ENCODE results near the gene MMP15. TPM values are rescaled to one million over a fixed set of nuclear protein-coding genes. Genes with fewer than 3 reads are reported as not detected.

MMP15 gene
- polyA plus RNA-seq, 1 donor (not counting 4 experiments of a cell fraction or from before 2014, with no cell fraction given): 3.7 TPM

DNA sequence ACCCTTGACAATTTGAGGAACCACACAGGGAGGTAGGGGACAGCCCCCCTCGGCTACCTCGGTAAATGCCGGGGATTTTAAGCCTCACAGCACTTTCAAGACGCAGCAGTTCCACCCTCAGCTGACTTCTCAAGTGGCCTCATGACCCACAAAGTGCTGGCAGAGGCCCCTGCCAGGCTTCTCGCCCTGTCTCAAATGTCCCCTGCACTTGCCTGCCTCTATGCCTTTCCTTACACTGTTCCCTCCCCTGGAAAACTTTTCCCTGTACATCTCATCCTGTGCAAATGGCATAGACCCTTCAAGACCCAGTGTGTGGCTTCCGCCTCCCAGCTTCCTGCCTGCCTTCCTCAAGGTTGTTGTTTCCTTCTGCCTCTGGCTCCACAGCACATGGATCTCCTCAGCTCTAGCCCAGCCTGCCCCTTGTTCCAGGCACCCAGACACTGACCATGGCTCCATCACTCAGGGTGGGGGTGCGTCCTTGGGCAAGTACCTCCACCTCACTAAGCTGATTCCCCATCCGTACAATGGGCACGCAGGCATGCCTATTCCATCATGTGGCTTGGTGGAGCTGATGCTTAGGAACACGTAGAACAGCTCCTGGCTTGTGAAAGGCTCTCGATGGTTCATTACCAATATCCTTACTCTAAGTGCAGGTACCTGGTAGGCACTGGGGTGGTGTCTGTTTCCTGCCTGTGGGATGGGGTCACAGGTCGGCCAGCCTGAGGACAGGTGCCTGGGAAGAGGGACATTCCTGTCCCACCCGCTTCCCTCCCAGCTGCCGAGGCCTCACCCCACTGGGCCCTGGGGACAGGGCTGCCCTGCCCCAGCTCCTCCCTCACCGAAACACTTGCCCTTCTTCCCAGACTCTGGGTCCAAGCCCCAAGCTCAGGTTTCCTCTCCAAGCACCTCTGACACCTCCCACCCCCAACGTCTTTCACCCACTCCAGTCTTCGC lies 24.0 kb downstream of the MMP15 start:
- no peak overlapping the region for H3K27ac ChIP-seq (ENCODE audit: control insufficient read depth, insufficient read depth, low read length)
- H4K20me1 ChIP-seq (ENCODE audit: control insufficient read depth, extremely low read depth, insufficient read depth, low read length): no peaks in the 10 kb centered on the region
- dilution Hi-C loops (cut with MboI; ENCODE audit: extremely low pct_ligation_motif_present, low sequenced_read_pairs): no loop called here
- FAIRE-seq: no peak
- no peak overlapping the region for H3K4me3 ChIP-seq (ENCODE audit: control insufficient read depth in 2 of 3, extremely low read depth in 1 of 3, insufficient read depth in 2 of 3, low read depth in 1 of 3, low read length in 3 of 3)
- no peak for DNase-seq (ENCODE audit: low read depth, low spot score)
- no peaks in the 10 kb centered on the region for H3K27me3 ChIP-seq (ENCODE audit: control insufficient read depth, extremely low read depth, insufficient read depth, low read length)
- H3K9ac ChIP-seq (ENCODE audit: control insufficient read depth, extremely low read depth, insufficient read depth, low read length): no peak overlapping the region
- H3K9me1 ChIP-seq (ENCODE audit: control insufficient read depth, extremely low read depth, insufficient read depth, low read length): no peaks in the 10 kb centered on the region
- no peak overlapping the region for H2AFZ ChIP-seq (ENCODE audit: control insufficient read depth, low read length)
- no peaks in the 10 kb centered on the region for H3K9me3 ChIP-seq (ENCODE audit: control insufficient read depth, low read depth, low read length)
- H3K4me2 ChIP-seq (ENCODE audit: control insufficient read depth, extremely low read depth, insufficient read depth, low read depth, low read length): no peak overlapping the region
- no peaks in the 10 kb centered on the region for H3K79me2 ChIP-seq (ENCODE audit: control insufficient read depth, insufficient read depth, low read length)
- peaks cover 0 to 1% of the 10 kb centered on the region in 2 experiments for H3K36me3 ChIP-seq (ENCODE audit: control insufficient read depth in 2 of 2, extremely low read depth in 1 of 2, insufficient read depth in 2 of 2, low read length in 2 of 2)
- TF ChIP-seq, protein P1, sequence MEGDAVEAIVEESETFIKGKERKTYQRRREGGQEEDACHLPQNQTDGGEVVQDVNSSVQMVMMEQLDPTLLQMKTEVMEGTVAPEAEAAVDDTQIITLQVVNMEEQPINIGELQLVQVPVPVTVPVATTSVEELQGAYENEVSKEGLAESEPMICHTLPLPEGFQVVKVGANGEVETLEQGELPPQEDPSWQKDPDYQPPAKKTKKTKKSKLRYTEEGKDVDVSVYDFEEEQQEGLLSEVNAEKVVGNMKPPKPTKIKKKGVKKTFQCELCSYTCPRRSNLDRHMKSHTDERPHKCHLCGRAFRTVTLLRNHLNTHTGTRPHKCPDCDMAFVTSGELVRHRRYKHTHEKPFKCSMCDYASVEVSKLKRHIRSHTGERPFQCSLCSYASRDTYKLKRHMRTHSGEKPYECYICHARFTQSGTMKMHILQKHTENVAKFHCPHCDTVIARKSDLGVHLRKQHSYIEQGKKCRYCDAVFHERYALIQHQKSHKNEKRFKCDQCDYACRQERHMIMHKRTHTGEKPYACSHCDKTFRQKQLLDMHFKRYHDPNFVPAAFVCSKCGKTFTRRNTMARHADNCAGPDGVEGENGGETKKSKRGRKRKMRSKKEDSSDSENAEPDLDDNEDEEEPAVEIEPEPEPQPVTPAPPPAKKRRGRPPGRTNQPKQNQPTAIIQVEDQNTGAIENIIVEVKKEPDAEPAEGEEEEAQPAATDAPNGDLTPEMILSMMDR (optimal IDR thresholded peaks at IDR 0.05 in 1 of 3, IDR thresholded peaks at IDR 0.05 in 1 of 3, conservative IDR thresholded peaks at IDR 0.05 in 1 of 3; ENCODE audit: extremely low read depth in 1 of 3, insufficient read depth in 2 of 3, low read length in 3 of 3): no peak
- TF ChIP-seq EZH2 (IDR thresholded peaks at IDR 0.05; ENCODE audit: low read length): no peak
- H3K4me1 ChIP-seq (ENCODE audit: control insufficient read depth, extremely low read depth, insufficient read depth, low read length): no peaks in the 10 kb centered on the region

DNA sequence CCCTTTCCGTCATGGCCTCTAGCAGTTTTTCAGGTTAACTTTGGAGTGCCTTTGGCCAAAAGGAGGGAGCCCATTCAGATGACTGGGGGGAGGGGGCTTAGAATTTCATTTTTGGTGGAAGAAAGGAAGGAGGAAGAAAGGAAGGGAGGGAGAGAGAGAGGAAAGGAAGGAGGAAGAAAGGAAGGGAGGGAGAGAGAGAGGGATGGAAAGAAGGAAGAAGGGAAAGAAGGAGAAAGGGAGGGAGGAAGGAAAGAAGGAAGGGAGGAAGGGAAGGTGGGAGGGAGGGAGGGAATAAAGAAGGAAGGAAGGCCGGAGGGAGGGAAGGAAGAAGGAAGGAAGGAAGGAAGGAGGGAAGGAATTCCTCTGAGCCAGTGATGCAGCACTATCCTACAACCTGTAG lies 25.7 kb downstream of the MMP15 start:
- dilution Hi-C loops (cut with MboI; ENCODE audit: extremely low pct_ligation_motif_present, low sequenced_read_pairs): no loop called here
- no peaks in the 10 kb centered on the region for H3K27me3 ChIP-seq (ENCODE audit: control insufficient read depth, extremely low read depth, insufficient read depth, low read length)
- TF ChIP-seq, protein P1 (optimal IDR thresholded peaks at IDR 0.05 in 1 of 3, IDR thresholded peaks at IDR 0.05 in 1 of 3, conservative IDR thresholded peaks at IDR 0.05 in 1 of 3; ENCODE audit: extremely low read depth in 1 of 3, insufficient read depth in 2 of 3, low read length in 3 of 3): no peak
- no peak for TF ChIP-seq EZH2 (IDR thresholded peaks at IDR 0.05; ENCODE audit: low read length)
- no peaks in the 10 kb centered on the region for H3K79me2 ChIP-seq (ENCODE audit: control insufficient read depth, insufficient read depth, low read length)
- H3K9ac ChIP-seq (ENCODE audit: control insufficient read depth, extremely low read depth, insufficient read depth, low read length): no peak overlapping the region
- H4K20me1 ChIP-seq (ENCODE audit: control insufficient read depth, extremely low read depth, insufficient read depth, low read length): no peaks in the 10 kb centered on the region
- no peak for FAIRE-seq
- no peaks in the 10 kb centered on the region for H3K4me1 ChIP-seq (ENCODE audit: control insufficient read depth, extremely low read depth, insufficient read depth, low read length)
- H3K4me3 ChIP-seq (ENCODE audit: control insufficient read depth in 2 of 3, extremely low read depth in 1 of 3, insufficient read depth in 2 of 3, low read depth in 1 of 3, low read length in 3 of 3): no peak overlapping the region
- no peaks in the 10 kb centered on the region for H3K36me3 ChIP-seq (ENCODE audit: control insufficient read depth in 2 of 2, extremely low read depth in 1 of 2, insufficient read depth in 2 of 2, low read length in 2 of 2)
- H3K27ac ChIP-seq (ENCODE audit: control insufficient read depth, insufficient read depth, low read length): no peak overlapping the region
- no peak for DNase-seq (ENCODE audit: low read depth, low spot score)
- H3K9me3 ChIP-seq (ENCODE audit: control insufficient read depth, low read depth, low read length): no peaks in the 10 kb centered on the region
- no peak overlapping the region for H3K4me2 ChIP-seq (ENCODE audit: control insufficient read depth, extremely low read depth, insufficient read depth, low read depth, low read length)
- no peak overlapping the region for H2AFZ ChIP-seq (ENCODE audit: control insufficient read depth, low read length)
- no peaks in the 10 kb centered on the region for H3K9me1 ChIP-seq (ENCODE audit: control insufficient read depth, extremely low read depth, insufficient read depth, low read length)

Measured in keratinocyte (primary cell).